HG03095 (cell line): ENCODE data around the gene C12orf57.
A peak's percentile ranks its signal among the peaks of the same experiment; 100 is the strongest.

Experiments
- ATAC-seq: cut with Tn5 transposase; IDR thresholded peaks from one replicate; pipeline ENCODE4 v1.9.1; 2021; ENCODE audit warnings: moderate library complexity; ENCODE audit not compliant: unreplicated experiment

The C12orf57 gene

DNA sequence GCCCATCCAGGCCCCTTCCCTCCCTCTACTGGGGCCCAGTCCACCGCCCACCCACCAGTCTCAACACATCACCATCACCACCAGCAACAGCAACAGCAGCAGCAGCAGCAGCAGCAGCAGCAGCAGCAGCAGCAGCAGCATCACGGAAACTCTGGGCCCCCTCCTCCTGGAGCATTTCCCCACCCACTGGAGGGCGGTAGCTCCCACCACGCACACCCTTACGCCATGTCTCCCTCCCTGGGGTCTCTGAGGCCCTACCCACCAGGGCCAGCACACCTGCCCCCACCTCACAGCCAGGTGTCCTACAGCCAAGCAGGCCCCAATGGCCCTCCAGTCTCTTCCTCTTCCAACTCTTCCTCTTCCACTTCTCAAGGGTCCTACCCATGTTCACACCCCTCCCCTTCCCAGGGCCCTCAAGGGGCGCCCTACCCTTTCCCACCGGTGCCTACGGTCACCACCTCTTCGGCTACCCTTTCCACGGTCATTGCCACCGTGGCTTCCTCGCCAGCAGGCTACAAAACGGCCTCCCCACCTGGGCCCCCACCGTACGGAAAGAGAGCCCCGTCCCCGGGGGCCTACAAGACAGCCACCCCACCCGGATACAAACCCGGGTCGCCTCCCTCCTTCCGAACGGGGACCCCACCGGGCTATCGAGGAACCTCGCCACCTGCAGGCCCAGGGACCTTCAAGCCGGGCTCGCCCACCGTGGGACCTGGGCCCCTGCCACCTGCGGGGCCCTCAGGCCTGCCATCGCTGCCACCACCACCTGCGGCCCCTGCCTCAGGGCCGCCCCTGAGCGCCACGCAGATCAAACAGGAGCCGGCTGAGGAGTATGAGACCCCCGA lies 7.0 kb upstream of the C12orf57 start:
- no peak for ATAC-seq

DNA sequence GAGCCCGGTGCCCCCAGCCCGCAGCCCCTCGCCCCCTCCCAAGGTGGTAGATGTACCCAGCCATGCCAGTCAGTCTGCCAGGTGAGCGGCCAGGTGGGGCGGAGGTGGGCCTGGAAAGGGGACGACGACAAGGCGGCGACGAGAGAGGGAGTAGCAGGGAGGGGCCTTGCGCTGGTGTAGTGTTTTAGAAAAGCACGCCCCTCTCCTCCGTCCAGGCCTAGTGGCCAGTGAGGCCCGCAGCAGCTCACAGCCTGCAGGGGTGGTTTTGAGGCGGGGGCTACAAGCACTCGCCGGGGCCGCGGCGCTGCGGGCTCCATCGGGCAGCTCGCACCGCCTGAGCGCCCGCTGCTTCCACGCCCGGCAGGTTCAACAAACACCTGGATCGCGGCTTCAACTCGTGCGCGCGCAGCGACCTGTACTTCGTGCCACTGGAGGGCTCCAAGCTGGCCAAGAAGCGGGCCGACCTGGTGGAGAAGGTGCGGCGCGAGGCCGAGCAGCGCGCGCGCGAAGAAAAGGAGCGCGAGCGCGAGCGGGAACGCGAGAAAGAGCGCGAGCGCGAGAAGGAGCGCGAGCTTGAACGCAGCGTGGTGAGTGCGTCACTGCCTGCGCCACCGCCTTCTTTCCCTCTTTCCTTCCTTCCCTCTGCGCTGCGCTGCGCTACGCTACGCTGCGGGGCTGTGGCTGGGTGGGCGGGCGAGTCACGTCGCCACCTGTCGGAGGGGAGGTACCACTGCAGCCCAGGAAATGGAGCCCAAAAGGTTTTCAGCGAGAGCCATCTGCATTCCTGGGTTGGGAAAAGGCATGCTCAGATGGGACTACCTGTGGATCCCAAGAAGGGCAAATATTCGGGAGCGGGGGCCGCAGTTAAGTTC lies 6.1 kb upstream of the C12orf57 start:
- ATAC-seq: peak; percentile 83

GRCh38 chr12:6938353-6939190 lies 5.2 kb upstream of the C12orf57 start:
- no peak for ATAC-seq

GRCh38 chr12:6939191-6939540 lies 4.7 kb upstream of the C12orf57 start:
- ATAC-seq: no peak

DNA sequence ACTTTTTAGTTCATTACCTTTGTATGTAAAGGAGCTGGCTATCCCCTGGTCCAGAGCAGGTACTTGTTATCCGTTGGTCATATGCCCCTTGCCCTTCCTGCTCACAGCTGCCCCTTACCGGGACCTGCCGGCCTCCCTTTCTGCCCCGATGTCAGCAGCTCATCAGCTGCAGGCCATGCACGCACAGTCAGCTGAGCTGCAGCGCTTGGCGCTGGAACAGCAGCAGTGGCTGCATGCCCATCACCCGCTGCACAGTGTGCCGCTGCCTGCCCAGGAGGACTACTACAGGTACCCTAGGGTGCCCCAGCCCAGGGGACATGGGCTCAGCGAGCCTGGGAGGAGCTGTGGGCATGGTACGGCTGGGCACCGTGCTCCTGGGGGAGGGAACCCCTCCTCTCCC lies 2.6 kb upstream of the C12orf57 start:
- ATAC-seq: no peak

DNA sequence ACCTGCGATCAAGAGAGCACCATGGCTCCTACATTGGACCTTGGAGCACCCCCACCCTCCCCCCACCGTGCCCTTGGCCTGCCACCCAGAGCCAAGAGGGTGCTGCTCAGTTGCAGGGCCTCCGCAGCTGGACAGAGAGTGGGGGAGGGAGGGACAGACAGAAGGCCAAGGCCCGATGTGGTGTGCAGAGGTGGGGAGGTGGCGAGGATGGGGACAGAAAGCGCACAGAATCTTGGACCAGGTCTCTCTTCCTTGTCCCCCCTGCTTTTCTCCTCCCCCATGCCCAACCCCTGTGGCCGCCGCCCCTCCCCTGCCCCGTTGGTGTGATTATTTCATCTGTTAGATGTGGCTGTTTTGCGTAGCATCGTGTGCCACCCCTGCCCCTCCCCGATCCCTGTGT lies 2.0 kb upstream of the C12orf57 start:
- no peak for ATAC-seq

DNA sequence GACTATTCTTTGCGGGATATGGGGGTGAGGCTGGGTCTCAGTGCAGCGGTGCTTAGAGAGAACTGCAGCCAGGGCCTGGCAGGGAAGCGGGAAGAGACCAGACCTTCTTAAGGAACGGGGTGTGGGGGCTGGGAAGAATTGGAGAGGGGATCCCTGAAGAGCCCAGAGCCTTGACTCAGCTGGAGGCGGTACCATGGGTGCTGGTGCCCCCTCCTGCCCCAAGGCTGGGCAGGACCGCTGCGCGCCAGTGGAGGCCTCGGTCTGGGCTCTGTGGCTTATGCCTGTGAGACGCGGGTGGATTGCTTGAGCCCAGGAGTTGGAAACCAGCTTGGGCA lies 1.5 kb upstream of the C12orf57 start:
- no peak for ATAC-seq

- ATAC-seq: peak; percentile 23
Observed at GRCh38 chr12:6943389-6943721, 467 bp upstream of the C12orf57 start.

DNA sequence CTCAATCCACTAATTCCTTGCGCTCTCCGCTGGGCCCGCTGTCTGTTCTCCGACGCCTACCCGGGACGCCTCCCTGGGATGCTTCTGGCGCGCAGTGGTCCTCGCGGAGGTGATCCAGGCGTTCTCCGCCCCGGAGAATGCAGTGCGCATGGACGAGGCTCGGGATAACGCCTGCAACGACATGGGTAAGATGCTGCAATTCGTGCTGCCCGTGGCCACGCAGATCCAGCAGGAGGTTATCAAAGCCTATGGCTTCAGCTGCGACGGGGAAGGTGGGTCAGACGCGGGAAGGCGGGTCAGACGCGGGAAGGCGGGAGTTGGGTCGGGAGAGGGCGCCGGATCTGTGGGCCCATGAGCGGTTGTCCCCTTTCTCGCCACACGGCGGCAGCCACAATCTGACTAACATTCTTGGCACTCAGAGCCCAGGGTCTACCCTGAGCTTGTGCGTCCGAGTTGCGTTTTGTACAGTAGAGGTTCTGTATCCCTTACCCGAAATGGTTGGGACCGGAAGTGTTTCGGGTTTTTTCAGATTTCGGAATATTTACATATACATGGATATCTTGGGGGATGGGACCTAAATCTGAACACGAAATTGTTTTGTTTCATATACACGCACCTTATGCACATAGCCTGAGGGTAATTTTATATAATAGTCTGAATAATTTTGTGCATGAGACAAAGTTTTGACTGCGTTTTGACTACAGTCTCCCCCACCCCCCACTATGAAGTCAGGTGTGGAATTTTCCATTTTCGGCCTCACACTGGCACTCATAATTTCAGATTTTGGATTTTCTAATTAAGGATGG lies 762 bp downstream of the C12orf57 start:
- no peak for ATAC-seq

DNA sequence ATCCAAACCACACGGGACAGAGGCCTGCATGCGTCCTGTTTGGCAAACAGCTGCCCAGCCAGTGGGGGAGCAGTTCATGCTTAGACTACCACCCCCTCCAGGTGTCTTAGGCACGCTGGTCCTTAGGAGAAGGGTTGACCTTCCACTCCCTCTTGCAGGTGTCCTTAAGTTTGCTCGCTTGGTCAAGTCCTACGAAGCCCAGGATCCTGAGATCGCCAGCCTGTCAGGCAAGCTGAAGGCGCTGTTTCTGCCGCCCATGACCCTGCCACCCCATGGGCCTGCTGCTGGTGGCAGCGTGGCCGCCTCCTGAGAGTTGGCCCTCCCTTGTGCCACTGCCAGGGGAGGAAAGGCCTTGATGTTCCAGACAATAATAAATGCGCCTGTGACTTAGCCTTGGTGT lies 1.8 kb downstream of the C12orf57 start:
- ATAC-seq: no peak

- peak; percentile 23 for ATAC-seq
Observed at GRCh38 chr12:6946033-6946919, 2.5 kb downstream of the C12orf57 start.

GRCh38 chr12:6946920-6947374 lies 3.1 kb downstream of the C12orf57 start:
- no peak for ATAC-seq

DNA sequence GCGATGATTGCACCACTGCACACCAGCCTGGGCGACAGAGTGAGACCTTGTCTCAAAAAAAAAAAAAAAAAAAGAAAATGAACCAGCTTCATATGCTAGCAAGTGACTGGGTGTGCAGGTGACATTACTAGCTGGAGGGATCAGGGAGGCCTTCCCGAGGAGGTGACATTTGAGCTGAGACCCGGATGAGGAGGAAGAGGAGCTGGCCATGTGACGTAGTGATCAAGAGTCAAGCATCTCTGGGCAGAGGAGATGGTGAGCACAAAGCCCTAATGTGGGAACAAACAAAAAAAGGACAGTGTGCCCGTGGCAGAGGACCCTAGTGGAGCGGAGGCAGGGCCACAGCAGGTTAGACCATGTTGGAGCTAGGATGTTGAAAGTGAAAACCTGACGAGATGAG lies 3.8 kb downstream of the C12orf57 start:
- no peak for ATAC-seq

GRCh38 chr12:6948873-6949594 lies 5.2 kb downstream of the C12orf57 start:
- no peak for ATAC-seq

DNA sequence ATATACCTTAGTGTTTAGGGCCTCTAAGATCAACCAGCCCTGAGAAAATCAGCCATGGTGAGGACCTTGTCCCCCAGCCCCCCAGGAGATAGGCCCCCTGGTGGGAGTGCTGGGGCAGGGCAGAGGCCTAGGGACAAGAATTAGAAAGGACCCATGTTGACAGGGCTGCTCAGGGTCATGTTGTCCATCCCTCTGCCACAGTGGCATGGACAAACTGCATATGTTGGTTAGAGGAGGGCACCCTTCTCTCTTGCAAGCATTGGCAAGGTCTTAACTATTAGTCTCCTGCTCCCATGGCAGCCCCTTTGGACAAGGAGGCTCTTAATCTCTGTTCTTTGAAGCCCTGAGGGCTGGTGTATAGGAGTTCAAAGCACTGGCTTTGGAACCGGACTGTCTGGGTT lies 6.6 kb downstream of the C12orf57 start:
- no peak for ATAC-seq

DNA sequence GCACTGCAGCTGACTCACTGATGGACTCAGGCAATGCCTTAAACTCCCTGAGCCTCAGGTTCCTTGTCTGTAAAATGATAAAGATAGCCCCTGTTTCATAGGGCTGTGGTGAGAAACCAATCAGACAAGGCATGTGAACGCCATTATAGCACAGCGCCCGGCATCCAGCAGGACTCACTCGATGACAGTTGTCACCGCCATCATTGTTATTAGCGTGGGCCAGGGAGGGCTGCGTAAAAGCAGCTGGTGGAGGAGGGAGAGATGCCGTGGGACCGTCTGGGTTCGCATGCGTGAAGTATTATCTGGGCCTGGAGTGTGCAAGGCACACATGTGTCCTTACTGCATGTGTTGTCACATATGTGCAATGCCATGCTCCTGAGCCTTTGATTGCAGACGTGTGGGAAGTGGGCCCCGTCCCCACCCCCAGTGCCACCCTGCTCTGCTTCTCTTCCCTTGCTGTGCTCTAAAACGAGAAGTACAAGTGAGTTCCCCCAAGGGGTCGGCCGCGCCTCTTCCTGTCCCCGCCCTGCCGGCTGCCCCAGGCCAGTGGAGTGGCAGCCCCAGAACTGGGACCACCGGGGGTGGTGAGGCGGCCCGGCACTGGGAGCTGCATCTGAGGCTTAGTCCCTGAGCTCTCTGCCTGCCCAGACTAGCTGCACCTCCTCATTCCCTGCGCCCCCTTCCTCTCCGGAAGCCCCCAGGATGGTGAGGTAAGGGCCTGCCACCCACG lies 7.2 kb downstream of the C12orf57 start, which contains the start of gene PTPN6:
PTPN6 (plus strand) TSS at position 546 of the 730 bp plus-strand sequence; CDS start at position 703, 157 bp downstream.
- no peak for ATAC-seq

- ATAC-seq: no peak
Observed at GRCh38 chr12:6951551-6952120, 7.8 kb downstream of the C12orf57 start.
